IMR-90 (cell line): ENCODE measurements around the gene SYNPO2. TPM values are rescaled to one million over a fixed set of nuclear protein-coding genes. Genes with fewer than 3 reads are reported as not detected.

Experiments used
- ATAC-seq: fragments of 200-7000 bp; cut with Tn5 transposase; 2 replicates; pipeline ENCODE4 v1.9.1; 2020; ENCODE audit warnings: low read depth, mild to moderate bottlenecking, moderate library complexity
- BruUV-seq: library from RNA; stranded (reverse); fragments of 400-500 nt; replicated peaks from 2 replicates; lab custom pipeline; 2021; lab: Mats Ljungman, UMichigan
- CTCF ChIA-PET: fragments of 300-600 bp; formaldehyde crosslinking; extraction: SDS; loops from one replicate; lab custom pipeline; 2021; ENCODE audit warnings: antibody characterized with exemption; lab: Yijun Ruan, JAX
- POLR2A ChIA-PET: fragments of 300-600 bp; sonication (Branson Sonifier 250); formaldehyde crosslinking; loops from one replicate; lab custom pipeline; 2022; ENCODE audit warnings: antibody characterized with exemption; ENCODE audit not compliant: unreplicated experiment; lab: Charles Lee
- DNase-seq: peaks from one replicate; pipeline ENCODE4 v3.0.0; 2013
- H2AFZ ChIP-seq: replicated peaks from 2 replicates; pipeline ENCODE3; 2013; ENCODE audit warnings: low read length, mild to moderate bottlenecking; ENCODE audit not compliant: poor library complexity
- H2AK5ac ChIP-seq: 2 replicates; pipeline ENCODE4 v1.6.1; 2013; ENCODE audit warnings: low read depth, low read length, inconsistent platforms
- H2AK9ac ChIP-seq: replicated peaks from 2 replicates; pipeline ENCODE3; 2013; ENCODE audit warnings: mild to moderate bottlenecking, low read depth, low read length, moderate library complexity; ENCODE audit not compliant: poor library complexity
- H2BK120ac ChIP-seq: 2 replicates; pipeline ENCODE4 v1.6.1; 2013; ENCODE audit warnings: low read depth, low read length, inconsistent platforms
- H2BK15ac ChIP-seq: 3 replicates; pipeline ENCODE4 v1.6.1; 2013; ENCODE audit warnings: low read depth, low read length, inconsistent platforms
- H2BK20ac ChIP-seq: 2 replicates; pipeline ENCODE4 v1.6.1; 2013; ENCODE audit warnings: low read depth, mild to moderate bottlenecking, inconsistent platforms, low read length, moderate library complexity
- H2BK5ac ChIP-seq: 2 replicates; pipeline ENCODE4 v1.6.1; 2013; ENCODE audit warnings: mild to moderate bottlenecking, low read depth, low read length, inconsistent platforms; ENCODE audit not compliant: poor library complexity, severe bottlenecking
- H3K14ac ChIP-seq: replicated peaks from 2 replicates; pipeline ENCODE4 v1.6.1; 2013; ENCODE audit warnings: low read depth, low read length, inconsistent platforms
- H3K18ac ChIP-seq: 2 replicates; pipeline ENCODE4 v1.6.1; 2013; ENCODE audit warnings: low read depth, low read length, control low read depth
- H3K23ac ChIP-seq: 2 replicates; pipeline ENCODE4 v1.6.1; 2013; ENCODE audit warnings: low read depth, low read length, inconsistent platforms
- H3K27ac ChIP-seq: 2 replicates; pipeline ENCODE4 v1.5.1; 2013; ENCODE audit warnings: mild to moderate bottlenecking, control low read depth, low read length; ENCODE audit not compliant: insufficient read depth
- H3K27me3 ChIP-seq: 2 replicates; pipeline ENCODE4 v1.6.1; 2013; ENCODE audit warnings: low read length; ENCODE audit not compliant: control insufficient read depth, insufficient read depth
- H3K36me3 ChIP-seq: 2 replicates; pipeline ENCODE4 v1.6.1; 2013; ENCODE audit warnings: low read length, mixed read lengths; ENCODE audit not compliant: control insufficient read depth, insufficient read depth
- H3K4ac ChIP-seq: 2 replicates; pipeline ENCODE4 v1.6.1; 2013; ENCODE audit warnings: low read depth, low read length, inconsistent platforms
- H3K4me1 ChIP-seq: 2 replicates; pipeline ENCODE4 v1.6.1; 2013; ENCODE audit warnings: low read length, mixed read lengths; ENCODE audit not compliant: control insufficient read depth, insufficient read depth
- H3K4me2 ChIP-seq: 2 replicates; pipeline ENCODE4 v1.6.1; 2013; ENCODE audit warnings: low read depth, mild to moderate bottlenecking, control low read depth, low read length, moderate library complexity
- H3K4me3 ChIP-seq: 2 replicates; pipeline ENCODE4 v1.5.1; 2013; ENCODE audit warnings: low read depth, mild to moderate bottlenecking, control low read depth, low read length, moderate library complexity; ENCODE audit not compliant: insufficient read depth
- H3K56ac ChIP-seq: 2 replicates; pipeline ENCODE4 v1.6.1; 2013; ENCODE audit warnings: low read length, inconsistent platforms; ENCODE audit not compliant: insufficient read depth; ENCODE audit errors: extremely low read depth
- H3K79me1 ChIP-seq, 2 experiments: 2 replicates each; pipeline ENCODE4 v1.6.1; 2013; ENCODE audit warnings: low read length in 2 of 2, inconsistent platforms in 1 of 2, low read depth in 1 of 2
- H3K9ac ChIP-seq: 2 replicates; pipeline ENCODE4 v1.6.1; 2013; ENCODE audit warnings: low read depth, low read length, control low read depth
- H3K9me1 ChIP-seq: 2 replicates; pipeline ENCODE4 v1.6.1; 2013; ENCODE audit warnings: low read length, inconsistent platforms; ENCODE audit not compliant: insufficient read depth
- H3K9me3 ChIP-seq: 2 replicates; pipeline ENCODE4 v1.6.1; 2013; ENCODE audit warnings: low read length; ENCODE audit not compliant: control insufficient read depth, insufficient read depth
- H4K20me1 ChIP-seq: 2 replicates; pipeline ENCODE4 v1.6.1; 2013; ENCODE audit warnings: low read length, inconsistent platforms; ENCODE audit not compliant: insufficient read depth
- H4K5ac ChIP-seq: 2 replicates; pipeline ENCODE4 v1.6.1; 2013; ENCODE audit warnings: mild to moderate bottlenecking, low read depth, low read length, control low read depth
- H4K8ac ChIP-seq, 2 experiments: 2 replicates each; pipeline ENCODE4 v1.6.1; 2013; ENCODE audit warnings: low read depth in 2 of 2, low read length in 2 of 2, control low read depth in 1 of 2, inconsistent platforms in 1 of 2
- H4K91ac ChIP-seq: 2 replicates; pipeline ENCODE4 v1.6.1; 2013; ENCODE audit warnings: low read depth, low read length, inconsistent platforms; ENCODE audit not compliant: insufficient read depth
- MXI1 ChIP-seq: IDR thresholded peaks from 2 replicates; pipeline ENCODE4 v1.6.1; 2012; ENCODE audit warnings: low read depth, mild to moderate bottlenecking, low read length, moderate library complexity, borderline replicate concordance
- WGBS, 2 experiments: methylation state at CpG; one replicate each; pipeline versions ENCODE4 v1.1.5 to v1.1.7; 2013; ENCODE audit warnings: missing lambda C conversion rate in 2 of 2; ENCODE audit not compliant: insufficient read length in 1 of 2; ENCODE audit errors: extremely low coverage in 2 of 2; 5-methylcytosine and 5-hydroxymethylcytosine counted together
- dilution Hi-C: fragments of 300-500 bp; cut with HindIII; formaldehyde crosslinking; loops from one replicate; pipeline ENCODE4 v1.14.3; 2018; ENCODE audit warnings: low sequenced_read_pairs; ENCODE audit not compliant: unreplicated experiment
- in situ Hi-C: fragments of 300-500 bp; cut with MboI; formaldehyde crosslinking; loops from 3 replicates; pipeline ENCODE4 v1.14.3; 2019; ENCODE audit warnings: low sequenced_read_pairs, inconsistent platforms, mixed read lengths
- intact Hi-C: fragments of 100-400 bp; cut with micrococcal nuclease; formaldehyde crosslinking; loops from 2 replicates; pipeline ENCODE4 v1.10.0; 2022
- polyA plus RNA-seq, 3 experiments: library from polyadenylated mRNA; depleted of rRNA; stranded (reverse); fragments of >200 nt; gene quantifications; 2 replicates each; pipeline ENCODE4 v1.2.3, GENCODE V29; 2012; ENCODE audit warnings: low replicate concordance in 1 of 3
- total RNA-seq: library from RNA; depleted of rRNA; stranded (reverse); fragments of >200 nt; gene quantifications from 2 replicates; pipeline ENCODE4 v1.2.3, GENCODE V29; 2012
- TF ChIP-seq, protein P1 (sequence below): fragments of 150-350 bp; IDR thresholded peaks from 2 replicates; pipeline ENCODE4 v1.6.1; 2017; ENCODE audit warnings: mild to moderate bottlenecking, antibody characterized with exemption, low read length, low read depth

The SYNPO2 gene
- total and polyA plus RNA-seq, 2 of the 4 experiments (the other 2 are of a cell fraction) = 0.99 to 1.8 TPM

DNA sequence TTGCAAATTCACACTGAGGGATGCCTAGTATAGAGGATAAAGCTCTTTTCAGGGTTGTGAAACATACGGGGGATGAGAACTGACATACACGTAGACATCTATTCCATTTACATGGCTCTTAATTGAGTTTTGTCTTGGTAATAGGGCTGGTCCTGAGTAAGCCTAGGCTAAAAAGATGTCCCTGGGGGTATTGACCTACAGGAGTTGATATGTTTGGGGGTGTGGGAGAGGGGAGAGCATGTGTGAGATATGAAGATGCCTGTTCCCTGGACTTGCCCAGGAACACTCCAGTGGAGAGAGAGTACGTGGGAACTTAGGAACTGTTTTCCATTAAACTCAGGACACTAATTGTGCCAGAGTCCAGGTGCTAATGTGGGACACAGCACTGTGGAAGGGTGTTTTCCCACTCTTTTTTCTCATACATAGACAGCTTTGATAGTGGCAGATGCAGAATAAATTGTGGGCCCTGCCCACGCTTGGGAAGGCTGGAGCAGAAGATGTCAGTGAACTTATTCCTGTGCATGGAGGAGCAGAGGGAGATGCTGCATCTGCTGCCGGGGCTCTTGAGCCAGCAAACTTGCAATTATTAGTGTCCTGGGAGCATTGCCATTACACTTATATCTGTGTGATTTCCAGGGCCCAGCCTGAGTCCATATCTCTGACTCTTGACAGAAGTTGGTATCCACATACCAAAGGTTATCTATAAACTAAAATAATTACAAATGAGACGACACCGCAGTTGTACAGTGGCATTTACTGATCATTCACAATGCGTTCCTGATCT lies 20.7 kb downstream of the SYNPO2 start:
- no peak overlapping the region for H2BK15ac ChIP-seq
- DNase-seq (no peak), ATAC-seq (no peak)
- no peak overlapping the region for H2BK20ac ChIP-seq
- H3K23ac ChIP-seq = no peak overlapping the region
- H3K14ac ChIP-seq = no peak overlapping the region
- H3K4me2 ChIP-seq = no peak overlapping the region
- H3K79me1 ChIP-seq = no peaks in the 10 kb centered on the region
- H4K20me1 ChIP-seq = no peaks in the 10 kb centered on the region
- H3K36me3 ChIP-seq = no peaks in the 10 kb centered on the region
- no peaks in the 10 kb centered on the region for H3K27me3 ChIP-seq
- peaks cover 2% of the 10 kb centered on the region for H3K4me1 ChIP-seq
- BruUV-seq = no TSS peak
- no peak overlapping the region for H3K56ac ChIP-seq
- in situ Hi-C loops = no loop called here
- ChIA-PET POLR2A (no interaction called here), CTCF (no interaction called here)
- no peak overlapping the region for H2AK5ac ChIP-seq
- TF ChIP-seq MXI1 = no peak
- TF ChIP-seq, protein P1, sequence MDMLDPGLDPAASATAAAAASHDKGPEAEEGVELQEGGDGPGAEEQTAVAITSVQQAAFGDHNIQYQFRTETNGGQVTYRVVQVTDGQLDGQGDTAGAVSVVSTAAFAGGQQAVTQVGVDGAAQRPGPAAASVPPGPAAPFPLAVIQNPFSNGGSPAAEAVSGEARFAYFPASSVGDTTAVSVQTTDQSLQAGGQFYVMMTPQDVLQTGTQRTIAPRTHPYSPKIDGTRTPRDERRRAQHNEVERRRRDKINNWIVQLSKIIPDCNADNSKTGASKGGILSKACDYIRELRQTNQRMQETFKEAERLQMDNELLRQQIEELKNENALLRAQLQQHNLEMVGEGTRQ = no peak
- H3K9ac ChIP-seq = no peak overlapping the region
- no peaks in the 10 kb centered on the region for H3K9me3 ChIP-seq
- no peak overlapping the region for H3K27ac ChIP-seq
- H4K8ac ChIP-seq = no peak overlapping the region
- no CpG with 5 or more reads among the region's 8 CpGs for WGBS, 2 experiments
- H4K91ac ChIP-seq = no peak overlapping the region
- H3K18ac ChIP-seq = no peak overlapping the region
- peak overlapping the region; percentile 47 for H2AFZ ChIP-seq
- H2AK9ac ChIP-seq = no peak overlapping the region
- H4K5ac ChIP-seq = no peak overlapping the region
- intact Hi-C loops = no loop called here
- dilution Hi-C loops = no loop called here
- no peak overlapping the region for H3K4ac ChIP-seq
- H2BK120ac ChIP-seq = no peak overlapping the region
- H3K4me3 ChIP-seq = no peak overlapping the region
- no peak overlapping the region for H2BK5ac ChIP-seq
- H3K9me1 ChIP-seq = no peaks in the 10 kb centered on the region; the same call in 1 of the 2 replicates
